DMS53 (cell line): ENCODE data around the gene CACNA2D2.
A peak's percentile ranks its signal among the peaks of the same experiment; 100 is the strongest.

Source experiments
- DNase-seq: peaks from one replicate; lab custom pipeline; 2025; lab: John Stamatoyannopoulos, UW

CACNA2D2 gene

DNA sequence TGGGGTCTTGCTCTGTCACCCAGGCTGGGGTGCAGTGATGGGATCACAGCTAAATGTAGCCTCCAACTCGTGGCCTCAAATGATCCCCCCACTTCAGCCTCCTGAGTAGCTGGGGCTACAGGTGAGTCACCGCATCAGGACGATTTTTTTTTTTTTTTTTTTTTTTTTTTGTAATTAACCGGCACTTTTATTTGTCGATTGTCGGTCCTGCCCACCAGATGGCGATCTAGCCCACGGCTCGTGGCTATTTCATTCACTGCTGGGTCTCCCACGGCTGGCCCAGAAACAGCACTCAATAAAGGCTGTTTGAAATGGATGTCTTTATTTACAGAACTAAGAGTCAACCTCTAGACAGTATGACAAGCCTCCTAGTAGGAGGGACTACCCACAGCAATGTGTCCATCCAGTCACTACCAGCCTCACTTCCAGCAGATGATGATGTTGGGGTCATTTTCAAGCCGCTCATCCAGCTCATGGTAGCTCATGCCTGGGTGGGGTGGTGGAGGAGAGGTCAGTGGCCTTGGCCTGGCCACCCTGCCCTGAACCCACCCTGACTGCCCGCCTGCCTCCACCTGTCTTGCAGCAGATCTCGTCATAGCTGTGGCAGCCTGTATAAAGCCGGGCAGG is 156.1 kb downstream of the CACNA2D2 start:
- DNase-seq = peak; percentile 81

DNA sequence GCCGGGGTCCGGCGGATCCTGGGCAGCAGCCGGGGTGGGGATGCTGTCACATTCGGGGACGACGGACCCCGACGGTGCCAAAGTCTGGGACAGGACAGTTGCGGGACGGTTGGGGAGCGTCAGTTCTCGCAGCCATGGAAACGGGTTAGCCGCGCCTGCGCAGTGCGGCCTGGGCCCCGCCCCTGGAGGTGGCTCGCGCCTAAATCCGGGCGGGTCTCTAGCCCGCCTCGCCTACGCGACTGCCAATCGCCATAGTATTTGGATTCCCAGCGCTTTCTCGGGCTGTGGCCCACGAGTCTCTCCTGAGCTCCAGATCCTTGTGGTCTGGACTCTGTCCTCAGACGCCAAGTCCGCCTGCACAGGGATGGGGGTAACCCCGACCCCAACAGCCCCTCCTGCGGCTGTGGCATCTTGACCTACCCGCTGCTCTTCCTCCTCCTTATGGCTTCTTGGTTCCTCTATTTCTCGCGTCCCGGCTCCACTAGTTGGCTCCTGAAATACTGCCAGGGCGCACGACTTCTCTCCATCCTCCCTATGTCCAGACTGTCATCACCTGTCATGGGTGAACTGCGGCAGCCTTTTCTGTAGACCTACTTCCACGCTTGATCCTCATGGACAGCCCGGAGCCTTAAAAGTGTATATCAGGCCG is 157.7 kb downstream of the CACNA2D2 start, which contains the start of gene ZMYND10:
ZMYND10 (minus strand) TSS at position 147 of the 649 bp plus-strand sequence. CDS start 153 bp downstream, outside the sequence.
- DNase-seq = no peak

DNA sequence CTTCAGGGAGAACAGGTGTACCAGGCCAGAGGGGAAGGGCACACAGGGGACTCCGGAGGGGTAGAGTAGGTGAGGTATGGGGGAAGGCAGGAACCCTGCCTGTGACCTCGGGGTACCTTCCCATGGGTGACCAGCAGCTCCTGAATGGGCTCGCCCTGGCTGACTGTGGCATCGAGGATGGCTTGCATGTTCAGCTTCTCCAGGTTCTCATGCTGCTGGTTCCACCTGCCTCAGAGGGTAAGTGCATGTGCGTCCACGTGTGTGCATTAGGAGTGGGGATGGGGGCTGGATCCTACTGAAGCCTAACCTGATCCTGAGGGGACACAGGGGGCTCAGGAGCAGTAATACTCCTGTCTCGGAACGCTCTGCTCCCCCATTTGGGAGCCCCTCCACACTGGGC is 158.4 kb downstream of the CACNA2D2 start:
- no peak for DNase-seq

DNA sequence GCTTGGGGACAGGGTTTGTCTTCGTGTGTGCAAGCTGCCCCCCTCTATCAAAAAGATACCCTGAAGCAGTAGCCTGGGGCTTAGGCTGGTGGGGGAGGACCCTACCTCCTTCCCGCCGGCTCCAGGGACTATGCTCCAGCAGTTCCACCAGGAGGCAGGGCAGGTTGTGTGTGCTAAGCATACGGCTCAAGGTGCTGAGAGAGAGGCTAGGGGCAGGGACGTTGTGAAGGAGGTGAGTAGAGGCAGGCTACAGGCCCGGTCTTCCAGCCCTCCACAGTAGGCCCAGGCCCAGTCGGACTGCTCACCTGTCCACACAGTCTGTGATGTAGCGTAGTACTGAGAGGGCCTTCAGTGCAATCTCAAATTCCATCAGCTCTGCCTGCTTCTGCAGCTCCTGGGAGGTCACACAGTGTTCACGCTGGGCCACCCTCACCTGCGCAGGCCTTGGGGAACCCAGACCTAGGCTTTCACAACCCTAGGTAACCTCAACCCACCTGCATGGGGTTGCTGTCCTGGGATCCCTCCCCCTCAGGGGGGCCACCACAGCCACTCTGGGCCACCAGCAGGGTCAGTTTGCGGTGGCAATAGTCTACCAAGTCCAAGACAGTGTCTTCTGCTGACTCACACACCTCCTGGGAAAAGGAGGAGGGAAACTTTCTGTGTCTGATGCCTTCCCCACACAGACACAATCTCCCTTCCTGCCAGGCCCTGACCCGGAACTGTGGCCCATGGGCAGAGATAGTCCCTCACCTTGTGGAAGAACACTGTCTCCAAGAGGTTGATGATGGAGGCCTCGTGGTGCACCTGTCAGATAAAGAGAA is 160.4 kb downstream of the CACNA2D2 start:
- no peak for DNase-seq

DNA sequence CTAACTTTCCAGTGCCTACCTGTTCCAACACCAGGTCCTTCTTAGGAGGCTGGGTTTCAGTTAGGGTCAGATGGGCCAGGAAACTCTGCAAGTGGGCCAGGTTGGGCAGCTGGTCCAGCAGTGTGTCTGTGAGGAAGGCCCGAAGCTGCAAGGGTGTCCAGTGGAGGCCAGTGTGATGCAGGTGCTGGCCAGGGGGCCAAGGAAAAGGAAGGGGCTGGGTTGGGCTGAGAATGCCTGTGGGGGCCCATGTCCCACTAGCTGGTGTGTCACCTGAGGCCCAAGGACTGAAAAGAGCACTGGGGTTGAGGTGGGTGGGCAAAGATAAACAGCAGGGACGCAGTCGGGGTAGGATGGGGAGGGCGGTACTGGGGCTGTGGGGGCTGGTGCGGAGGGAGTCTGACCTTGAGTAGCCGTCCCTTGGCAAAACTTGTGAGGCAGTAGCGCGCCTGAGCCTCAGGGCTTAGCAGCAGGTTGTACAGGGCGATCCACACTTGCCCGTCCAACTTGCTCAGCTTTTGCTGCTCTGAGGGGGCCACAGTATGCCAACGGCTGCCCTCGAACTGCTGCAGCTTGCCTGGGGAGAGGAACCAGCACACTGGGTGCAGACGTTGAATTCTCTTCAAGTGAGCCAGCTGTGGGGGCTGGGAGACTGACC is 161.3 kb downstream of the CACNA2D2 start:
- no peak for DNase-seq

DNA sequence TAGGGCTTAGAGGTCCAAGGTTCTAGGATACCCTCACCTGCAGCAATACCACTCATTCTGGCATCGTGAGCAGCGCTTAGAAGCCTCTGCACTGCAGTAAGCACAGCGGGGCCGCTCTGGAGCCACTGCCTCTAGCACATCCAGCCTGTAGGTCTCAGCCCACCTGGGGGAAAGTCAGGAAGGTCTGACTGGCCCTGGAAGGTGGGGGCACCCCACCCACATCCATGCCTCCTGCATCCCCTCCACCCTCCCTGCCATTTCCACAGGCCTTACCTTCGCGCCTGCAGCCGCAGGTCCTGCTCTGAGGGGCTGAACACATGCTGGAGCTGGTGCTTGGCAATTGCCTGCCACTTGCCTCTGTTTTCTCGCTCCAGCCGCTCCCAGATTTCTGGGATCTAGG is 161.9 kb downstream of the CACNA2D2 start:
- no peak for DNase-seq

DNA sequence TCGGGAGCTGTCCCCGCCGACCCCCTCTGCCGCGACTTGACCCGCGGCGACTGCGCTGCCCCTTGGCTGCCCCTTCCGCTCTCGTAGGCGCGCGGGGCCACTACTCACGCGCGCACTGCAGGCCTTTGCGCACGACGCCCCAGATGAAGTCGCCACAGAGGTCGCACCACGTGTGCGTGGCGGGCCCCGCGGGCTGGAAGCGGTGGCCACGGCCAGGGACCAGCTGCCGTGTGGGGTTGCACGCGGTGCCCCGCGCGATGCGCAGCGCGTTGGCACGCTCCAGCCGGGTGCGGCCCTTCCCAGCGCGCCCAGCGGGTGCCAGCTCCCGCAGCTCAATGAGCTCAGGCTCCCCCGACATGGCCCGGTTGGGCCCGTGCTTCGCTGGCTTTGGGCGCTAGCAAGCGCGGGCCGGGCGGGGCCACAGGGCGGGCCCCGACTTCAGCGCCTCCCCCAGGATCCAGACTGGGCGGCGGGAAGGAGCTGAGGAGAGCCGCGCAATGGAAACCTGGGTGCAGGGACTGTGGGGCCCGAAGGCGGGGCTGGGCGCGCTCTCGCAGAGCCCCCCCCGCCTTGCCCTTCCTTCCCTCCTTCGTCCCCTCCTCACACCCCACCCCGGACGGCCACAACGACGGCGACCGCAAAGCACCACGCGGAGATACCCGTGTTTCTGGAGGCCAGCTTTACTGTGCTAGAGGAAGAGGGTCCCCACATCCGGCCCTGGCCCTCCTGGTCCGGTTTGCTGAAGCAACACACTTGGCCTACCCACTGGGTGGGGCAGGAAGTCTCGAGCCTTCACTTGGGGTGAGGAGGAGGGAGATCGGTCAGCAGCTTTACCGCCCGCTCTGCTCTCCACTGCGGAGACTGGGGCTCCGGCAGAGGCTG is 162.7 kb downstream of the CACNA2D2 start, which contains the start of gene RASSF1:
RASSF1 (minus strand) TSS at position 389 of the 882 bp plus-strand sequence; CDS start at position 358, 31 bp downstream.
- DNase-seq = no peak

DNA sequence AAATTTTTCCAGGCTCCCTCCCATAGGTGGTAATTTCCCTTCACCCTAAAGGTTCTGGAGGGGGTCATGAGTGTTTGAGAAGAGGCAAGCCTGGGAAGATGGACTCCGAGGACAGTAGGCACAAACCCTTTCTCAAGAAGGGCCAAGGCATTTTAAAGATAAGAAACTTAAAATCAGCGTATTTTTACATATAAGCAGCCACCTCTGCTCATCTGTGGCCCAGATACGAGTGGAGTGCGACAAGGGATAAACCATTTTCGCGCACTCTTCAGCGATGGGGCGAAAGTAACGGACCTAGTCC is 163.3 kb downstream of the CACNA2D2 start:
- no peak for DNase-seq

DNA sequence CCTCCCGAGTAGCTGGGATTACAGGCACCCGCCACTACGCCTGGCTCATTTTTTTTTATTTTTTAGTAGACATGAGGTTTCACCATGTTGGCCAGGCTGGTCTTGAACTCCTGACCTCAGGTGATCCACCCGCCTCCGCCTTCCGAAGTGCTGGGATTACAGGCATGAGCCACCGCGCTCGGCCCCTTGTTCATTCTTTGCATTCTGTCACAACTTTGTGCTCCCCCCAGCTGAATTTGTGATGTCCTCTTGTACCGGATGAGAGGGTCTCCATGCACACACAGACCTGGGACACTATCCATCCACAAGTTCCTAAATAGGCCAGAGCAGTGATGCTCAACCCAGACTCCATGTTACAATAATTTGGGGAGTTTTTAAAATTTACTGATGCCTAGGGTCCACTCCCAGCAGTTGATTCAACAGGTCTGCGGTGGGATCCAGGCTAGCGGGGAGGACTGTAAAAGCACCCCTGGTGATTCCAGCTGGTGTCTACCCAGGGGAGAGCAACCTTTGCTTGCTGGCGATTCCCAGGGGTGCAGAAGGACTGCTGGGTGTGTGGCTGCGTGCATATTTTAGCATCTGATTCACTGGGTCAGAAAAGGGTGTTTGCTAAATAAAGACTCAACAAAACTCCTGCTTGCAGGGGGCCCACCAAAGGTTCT is 163.8 kb downstream of the CACNA2D2 start:
- DNase-seq = no peak

DNA sequence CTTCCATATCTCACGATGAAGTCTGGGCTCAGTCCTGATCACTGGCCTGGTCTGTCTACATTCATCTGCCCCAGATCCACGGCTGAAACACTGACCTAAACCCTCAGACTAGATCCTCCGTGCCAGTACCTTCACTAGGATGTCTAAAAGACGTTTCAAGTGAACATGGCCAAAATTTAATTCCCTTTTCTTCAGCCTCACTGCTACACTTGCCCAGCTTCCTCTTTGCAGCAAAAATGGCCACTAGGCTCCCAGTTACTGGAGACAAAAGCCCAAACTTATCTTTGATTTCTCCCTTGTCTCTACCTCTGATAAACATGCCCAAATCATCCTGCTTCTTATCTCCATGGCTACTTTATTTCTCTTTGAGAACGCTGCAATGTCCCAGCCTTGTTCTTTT is 164.5 kb downstream of the CACNA2D2 start:
- DNase-seq = no peak

DNA sequence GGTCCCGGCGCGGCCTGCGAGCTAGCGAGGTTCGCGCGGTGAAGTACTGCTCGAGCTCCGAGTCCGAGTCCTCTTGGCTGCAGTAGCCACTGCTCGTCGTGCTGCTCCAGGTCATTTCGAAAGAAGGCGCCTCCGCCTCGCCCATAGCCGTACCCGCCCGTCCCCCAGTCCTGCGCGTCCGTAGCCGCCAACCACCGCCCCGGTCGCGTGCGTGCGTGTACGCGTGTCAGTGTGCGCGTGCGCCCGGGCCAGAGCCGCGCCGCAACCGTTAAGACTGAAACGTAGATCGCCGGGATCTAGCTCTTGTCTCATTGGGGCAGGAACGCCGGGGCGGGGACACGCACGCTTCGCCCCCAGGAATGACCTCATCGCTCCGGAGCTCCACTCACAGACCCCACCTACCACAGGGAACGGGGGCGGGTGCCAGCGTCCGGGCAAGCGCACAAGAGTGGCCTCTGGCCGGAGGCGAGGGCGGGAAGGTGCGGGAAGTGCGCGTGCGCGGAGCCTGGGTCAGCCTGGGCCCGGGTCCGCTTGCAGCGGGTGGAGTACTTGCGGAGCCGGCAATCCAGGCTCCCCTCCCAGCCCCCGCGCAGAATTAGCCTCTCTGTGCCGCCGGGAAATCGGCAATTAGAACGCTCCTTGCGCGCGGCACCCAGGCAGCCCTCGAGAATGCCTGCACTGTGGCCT is 166.1 kb downstream of the CACNA2D2 start:
- DNase-seq = peak; percentile 95

DNA sequence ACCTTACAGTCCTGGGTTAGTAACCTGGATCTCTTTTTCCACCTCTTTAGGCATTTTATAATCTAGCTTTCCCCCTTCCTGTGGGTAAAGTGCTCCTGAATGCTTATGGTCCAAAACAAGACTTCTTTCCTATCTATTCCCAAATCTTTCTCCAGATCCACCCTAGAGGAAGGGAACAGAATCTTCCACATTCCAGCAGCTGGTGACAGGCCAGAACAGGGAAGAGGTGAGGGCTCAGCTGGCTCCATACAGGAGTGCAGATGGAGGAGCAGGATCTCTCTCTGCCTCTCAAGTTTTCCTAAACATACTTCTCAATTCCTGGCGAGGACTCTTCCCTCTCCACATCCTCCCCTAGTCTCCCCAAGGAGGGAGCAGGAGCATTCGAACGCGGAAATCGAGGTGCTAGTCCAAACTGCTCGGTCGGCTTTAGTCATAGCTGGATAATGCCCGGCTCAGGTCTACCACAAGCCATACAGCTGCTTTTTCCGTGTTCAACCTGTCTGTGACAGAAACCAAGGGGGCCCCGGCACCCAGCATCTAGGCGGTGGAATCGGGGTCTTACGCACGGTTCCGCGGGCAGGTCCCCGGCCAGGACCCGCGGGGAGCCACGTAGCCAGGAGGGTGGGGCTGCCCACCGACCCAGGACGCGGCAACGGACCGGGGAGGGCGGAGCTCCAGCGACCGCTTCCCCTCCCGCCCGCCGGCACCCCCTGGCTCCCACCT is 166.8 kb downstream of the CACNA2D2 start:
- DNase-seq = peak; percentile 40

DNA sequence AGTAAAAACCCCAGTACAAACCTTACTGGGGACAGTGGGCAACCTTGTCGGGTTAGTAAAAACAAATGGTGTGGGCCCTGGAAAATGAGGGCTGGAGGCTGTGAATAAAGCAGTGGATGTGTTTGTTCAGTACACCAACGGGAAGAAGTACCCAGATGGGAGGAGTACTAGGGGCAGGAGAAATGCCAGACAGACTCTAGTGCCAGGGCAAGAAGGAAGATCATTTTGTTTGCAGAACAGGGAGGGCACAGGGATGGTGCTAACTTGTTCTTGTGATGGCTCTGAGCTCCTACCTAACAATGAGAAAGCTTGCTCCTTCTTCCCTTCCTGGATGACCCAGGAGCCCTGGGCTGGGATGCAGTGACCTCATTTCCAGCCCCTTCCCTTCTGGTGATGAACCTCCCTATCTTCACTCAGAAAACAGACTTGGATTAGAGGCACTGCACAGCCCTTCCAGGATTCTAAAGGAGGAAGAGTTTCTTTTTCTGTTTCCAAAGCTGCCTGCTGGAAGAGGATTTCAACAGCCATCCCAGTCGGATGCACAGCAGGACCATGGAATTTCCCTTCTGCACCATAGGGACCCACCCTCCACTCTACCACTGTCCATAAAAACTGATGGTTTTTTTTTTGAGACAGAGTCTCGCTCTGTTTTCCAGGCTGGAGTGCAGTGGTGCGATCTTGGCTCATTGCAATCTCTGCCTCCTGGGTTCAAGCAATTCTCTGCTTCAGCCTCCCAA is 168.9 kb downstream of the CACNA2D2 start:
- DNase-seq = no peak

DNA sequence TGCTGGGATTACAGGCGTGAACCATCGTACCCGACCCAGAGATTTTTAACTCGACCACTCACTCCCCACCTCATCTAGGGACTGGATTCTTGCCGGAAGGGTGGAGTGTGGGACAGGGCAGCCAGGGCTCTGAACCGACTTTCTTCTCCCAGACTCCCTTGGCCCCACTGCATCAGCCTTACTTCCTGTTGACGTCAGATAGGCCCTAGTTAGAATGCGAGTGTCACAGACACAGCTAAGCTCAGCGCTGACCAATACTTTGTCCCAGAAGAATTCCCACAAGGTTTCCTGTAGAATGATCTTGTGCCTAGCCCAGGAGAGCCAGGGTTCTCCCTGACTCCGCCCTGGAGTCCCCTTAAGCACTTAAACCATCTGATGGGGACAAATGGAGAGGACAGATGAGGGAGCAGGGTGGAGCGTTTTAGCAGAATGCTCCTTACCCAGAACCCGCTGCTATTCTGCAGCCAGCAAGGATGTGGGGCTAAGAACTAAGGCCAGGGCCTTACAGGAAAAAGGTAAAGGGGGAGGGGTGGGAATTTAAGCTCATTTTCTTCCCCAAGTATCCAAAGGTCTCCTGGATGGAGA is 169.6 kb downstream of the CACNA2D2 start:
- no peak for DNase-seq

DNA sequence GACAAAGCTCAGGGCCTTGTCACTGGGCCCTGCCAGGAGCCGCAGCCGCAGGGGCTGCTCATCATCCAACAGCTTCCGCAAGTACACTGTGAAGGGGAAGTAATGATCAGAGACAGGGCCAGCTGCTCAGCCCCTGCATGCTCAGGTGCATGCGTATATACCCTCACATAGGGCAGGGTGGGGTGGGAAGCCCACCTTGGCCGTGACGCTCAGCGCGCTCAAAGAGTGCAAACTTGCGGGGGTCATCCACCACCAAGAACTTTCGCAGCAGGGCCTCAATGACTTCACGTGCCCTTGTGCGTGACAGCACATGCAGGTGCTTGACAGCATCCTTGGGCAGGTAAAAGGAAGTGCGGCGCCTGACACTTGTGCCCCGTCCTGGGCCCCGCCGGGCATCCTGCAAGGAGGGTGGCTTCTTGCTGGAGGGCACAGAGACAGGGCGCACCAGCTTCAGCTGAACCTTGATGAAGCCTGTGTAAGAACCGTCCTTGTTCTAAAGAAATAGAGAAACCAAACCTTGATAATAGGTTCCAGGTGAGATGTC is 172.0 kb downstream of the CACNA2D2 start:
- no peak for DNase-seq

DNA sequence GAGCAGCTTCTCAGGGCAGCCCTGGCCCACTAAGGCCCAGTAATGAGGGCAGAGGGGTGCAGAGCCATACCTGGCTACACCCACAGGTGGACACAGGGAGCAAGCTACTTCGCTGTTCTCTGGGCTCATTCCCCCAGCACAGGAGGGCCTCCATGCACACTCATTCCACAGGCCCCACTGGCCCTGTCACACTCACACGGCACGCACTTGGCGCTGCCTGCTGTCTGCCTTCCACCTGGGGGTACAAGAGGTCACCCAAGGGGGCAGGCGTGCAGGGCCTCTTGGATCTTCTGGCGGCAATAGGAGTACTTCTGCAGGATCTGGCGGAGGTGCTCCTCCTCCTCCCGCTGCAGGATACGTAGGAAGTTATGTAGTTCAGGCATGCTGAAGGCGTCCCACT is 173.1 kb downstream of the CACNA2D2 start:
- DNase-seq = no peak

DNA sequence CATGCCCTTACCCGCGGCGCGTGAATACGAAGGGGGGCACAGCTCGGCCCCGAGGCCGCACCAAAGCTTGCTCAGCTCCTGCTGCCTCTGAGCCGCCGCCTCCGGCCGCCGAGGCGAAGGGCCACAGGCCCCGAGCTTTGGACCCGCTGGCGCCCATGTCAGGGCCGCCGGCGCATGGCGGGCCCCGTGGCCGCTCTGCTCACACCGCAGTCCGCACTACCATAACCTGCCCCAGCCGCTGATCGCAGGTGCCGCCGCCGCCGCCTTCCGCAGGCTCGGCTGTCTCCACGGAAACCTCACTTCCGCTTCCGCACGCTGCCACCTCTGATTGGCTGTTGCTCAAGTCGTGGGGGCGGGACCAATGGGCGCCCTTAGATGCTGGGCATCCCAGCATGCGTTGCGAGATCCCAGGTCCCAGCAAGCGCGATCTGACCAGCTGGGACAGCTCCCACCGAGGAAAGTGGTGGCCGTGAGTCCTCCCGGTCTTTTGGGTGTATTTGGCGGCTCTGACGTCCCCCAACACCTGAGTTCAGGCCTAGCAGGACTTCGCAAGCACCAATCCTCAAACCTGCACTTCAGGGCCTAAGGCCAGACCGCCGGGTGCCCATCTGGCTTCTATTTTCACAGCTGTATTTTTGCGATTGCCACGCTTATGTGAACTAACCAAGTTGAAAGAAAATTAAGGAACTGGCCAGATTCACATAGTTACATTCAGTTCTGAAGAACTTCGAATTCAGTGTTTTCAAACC is 175.3 kb downstream of the CACNA2D2 start, which contains the start of gene TUSC2:
TUSC2 (minus strand) TSS at position 281 of the 749 bp plus-strand sequence; CDS start at position 157, 124 bp downstream.
- DNase-seq = peak; percentile 95
